Choroid plexus epithelial cell (primary cell): ENCODE measurements around the gene RAB33B.
A peak's percentile ranks its signal among the peaks of the same experiment; 100 is the strongest.

Experiments
- DNase-seq: peaks from one replicate; pipeline ENCODE4 v3.0.0-alpha.2; 2010; ENCODE audit warnings: low read depth
- H3K4me3 ChIP-seq: 2 replicates; pipeline ENCODE4 v1.5.1; 2011; ENCODE audit warnings: low read depth, mild to moderate bottlenecking, control low read depth, low read length, moderate library complexity
- CTCF ChIP-seq: conservative IDR thresholded peaks from 2 replicates; pipeline ENCODE4 v1.5.1; 2011; ENCODE audit warnings: low read depth, mild to moderate bottlenecking, control low read depth, inconsistent platforms, low read length, moderate library complexity

Gene RAB33B

GRCh38 chr4:139515531-139515958, 61.6 kb downstream of the RAB33B start:
- no peak overlapping the region for H3K4me3 ChIP-seq
- no peak for TF ChIP-seq CTCF
- DNase-seq, result no peak

DNA sequence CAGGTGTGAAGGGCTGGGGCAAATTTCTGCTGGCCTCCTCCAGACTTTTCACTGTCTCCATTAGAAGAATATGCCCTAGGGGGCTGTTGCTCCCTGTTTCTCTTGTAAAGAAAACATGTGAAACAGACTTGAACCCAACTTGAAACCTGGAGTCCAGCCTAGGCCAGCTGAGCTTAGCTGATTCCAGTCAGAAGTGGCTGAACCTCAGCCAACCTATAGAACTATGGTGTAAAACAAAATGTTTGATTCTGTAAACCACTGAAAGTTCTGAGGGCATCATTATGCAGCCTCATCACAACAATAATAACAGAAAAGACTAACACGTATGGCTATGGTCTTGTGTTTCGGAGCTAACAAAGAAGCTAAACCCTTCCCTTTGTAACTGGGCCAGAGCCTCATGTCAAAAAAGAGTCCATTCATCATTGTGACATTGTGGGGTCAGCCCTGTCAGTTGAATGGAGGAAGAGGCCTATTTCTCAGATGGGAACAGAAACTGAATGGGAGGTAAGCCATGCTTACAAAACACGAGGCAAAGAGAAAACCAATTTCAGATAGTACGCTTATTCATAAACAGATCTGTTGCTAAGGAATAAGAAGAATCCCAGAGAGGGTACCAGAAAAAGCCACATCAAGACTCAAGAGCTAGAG, 68.0 kb downstream of the RAB33B start:
- H3K4me3 ChIP-seq, result no peak overlapping the region
- no peak for DNase-seq
- TF ChIP-seq CTCF, result no peak

DNA sequence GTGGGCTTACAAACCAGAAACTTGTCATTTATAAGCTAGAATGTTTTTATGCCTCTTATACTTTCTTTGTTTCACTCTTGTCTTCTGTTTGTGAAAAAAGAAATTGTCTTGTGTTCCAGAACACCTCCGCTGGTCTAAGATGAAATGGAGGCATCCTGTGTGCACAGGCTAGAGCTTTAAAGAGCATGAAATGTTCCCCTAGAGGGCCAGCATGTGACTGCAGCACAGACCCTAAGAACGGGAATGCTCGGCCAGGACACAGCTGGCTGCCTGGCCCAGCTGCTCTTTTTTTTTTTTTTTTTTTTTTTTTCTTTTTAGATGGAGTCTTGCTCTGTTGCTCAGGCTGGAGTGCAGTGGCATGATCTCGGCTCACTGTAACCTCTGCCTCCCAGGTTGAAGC, 68.5 kb downstream of the RAB33B start:
- DNase-seq, result no peak
- no peak for TF ChIP-seq CTCF
- H3K4me3 ChIP-seq, result no peak overlapping the region

- no peak overlapping the region for H3K4me3 ChIP-seq
- TF ChIP-seq CTCF, result peak; percentile 10
- DNase-seq, result peak; percentile 51
These were observed 69.2 kb downstream of the RAB33B start for GRCh38 chr4:139523076-139523475.

GRCh38 chr4:139524062-139524631, 70.2 kb downstream of the RAB33B start:
- H3K4me3 ChIP-seq, result no peak overlapping the region
- no peak for TF ChIP-seq CTCF
- no peak for DNase-seq

- no peak for DNase-seq
- no peak for TF ChIP-seq CTCF
- H3K4me3 ChIP-seq, result no peak overlapping the region
These were observed 71.5 kb downstream of the RAB33B start for GRCh38 chr4:139525414-139525813.
